ENCODE measurements around the gene LRMDA. TPM values are rescaled to one million over a fixed set of nuclear protein-coding genes. Genes with fewer than 3 reads are reported as not detected.

The LRMDA gene
- polyA plus RNA-seq, 3 donors, result 39.8 to 59.6 (median 56.4) TPM

DNA sequence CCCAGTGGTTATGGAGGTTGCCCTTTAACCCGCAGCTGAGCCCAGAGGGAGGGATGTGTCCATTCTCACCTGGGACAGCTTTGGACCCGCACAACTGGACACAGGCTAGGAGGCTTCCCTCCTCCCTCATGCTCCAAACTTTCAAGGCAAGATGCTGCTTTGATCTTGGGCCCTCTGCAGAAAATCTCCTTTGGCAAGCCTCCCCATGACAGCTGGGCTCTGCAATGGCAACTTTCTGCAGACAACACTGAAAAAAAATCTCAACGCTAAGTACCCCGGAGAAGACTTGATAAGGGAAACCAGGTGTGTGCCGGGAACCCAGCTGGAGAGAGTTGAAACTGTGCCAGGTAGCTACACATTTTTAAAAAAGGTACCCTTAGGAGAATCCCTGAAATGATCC is 610.1 kb downstream of the LRMDA start:
- TF ChIP-seq, protein P1, sequence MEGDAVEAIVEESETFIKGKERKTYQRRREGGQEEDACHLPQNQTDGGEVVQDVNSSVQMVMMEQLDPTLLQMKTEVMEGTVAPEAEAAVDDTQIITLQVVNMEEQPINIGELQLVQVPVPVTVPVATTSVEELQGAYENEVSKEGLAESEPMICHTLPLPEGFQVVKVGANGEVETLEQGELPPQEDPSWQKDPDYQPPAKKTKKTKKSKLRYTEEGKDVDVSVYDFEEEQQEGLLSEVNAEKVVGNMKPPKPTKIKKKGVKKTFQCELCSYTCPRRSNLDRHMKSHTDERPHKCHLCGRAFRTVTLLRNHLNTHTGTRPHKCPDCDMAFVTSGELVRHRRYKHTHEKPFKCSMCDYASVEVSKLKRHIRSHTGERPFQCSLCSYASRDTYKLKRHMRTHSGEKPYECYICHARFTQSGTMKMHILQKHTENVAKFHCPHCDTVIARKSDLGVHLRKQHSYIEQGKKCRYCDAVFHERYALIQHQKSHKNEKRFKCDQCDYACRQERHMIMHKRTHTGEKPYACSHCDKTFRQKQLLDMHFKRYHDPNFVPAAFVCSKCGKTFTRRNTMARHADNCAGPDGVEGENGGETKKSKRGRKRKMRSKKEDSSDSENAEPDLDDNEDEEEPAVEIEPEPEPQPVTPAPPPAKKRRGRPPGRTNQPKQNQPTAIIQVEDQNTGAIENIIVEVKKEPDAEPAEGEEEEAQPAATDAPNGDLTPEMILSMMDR (IDR thresholded peaks at IDR 0.05), result no peak
- H3K79me2 ChIP-seq (ENCODE audit: insufficient read depth, low read length), result no peaks in the 10 kb centered on the region
- H3K27ac ChIP-seq (ENCODE audit: low read depth in 1 of 2, low read length in 2 of 2), result no peak overlapping the region
- H3K4me1 Mint-ChIP-seq, result peaks cover 7% of the 10 kb centered on the region
- H3K9ac ChIP-seq (ENCODE audit: insufficient read depth, low read length, poor library complexity, severe bottlenecking), result no peak overlapping the region
- H3K4me3 ChIP-seq (replicated peaks in 1 of 3; ENCODE audit: low read depth in 2 of 3, low read length in 3 of 3), result no peak overlapping the region
- H3K27me3 Mint-ChIP-seq (ENCODE audit: low read depth in 3 of 3), result no peaks in the 10 kb centered on the region
- H2AFZ ChIP-seq (ENCODE audit: insufficient read depth, low read depth, low read length, poor library complexity, severe bottlenecking), result no peak overlapping the region
- peaks cover 21 to 22% of the 10 kb centered on the region in 2 donors for H3K36me3 Mint-ChIP-seq
- H3K9me3 ChIP-seq (replicated peaks in 1 of 2; ENCODE audit: control insufficient read depth in 1 of 2, insufficient read depth in 1 of 2, low read length in 2 of 2), result peaks cover 4 to 7% of the 10 kb centered on the region in 2 donors
- no peaks in the 10 kb centered on the region for H3K27me3 ChIP-seq (ENCODE audit: control insufficient read depth in 2 of 2, insufficient read depth in 2 of 2, low read length in 2 of 2)
- DNase-seq, result no peak
- no peak overlapping the region for H3K4me3 Mint-ChIP-seq
- H3K4me2 ChIP-seq (replicated peaks; ENCODE audit: extremely low read depth, low read length, poor library complexity, severe bottlenecking), result no peak overlapping the region
- H3K9me3 Mint-ChIP-seq, result peaks cover 0 to 12% (median 6%) of the 10 kb centered on the region in 7 donors
- H4K20me1 ChIP-seq (ENCODE audit: insufficient read depth, low read length), result no peaks in the 10 kb centered on the region
- no peaks in the 10 kb centered on the region for H3K4me1 ChIP-seq (ENCODE audit: control insufficient read depth in 1 of 2, insufficient read depth in 2 of 2, low read length in 2 of 2)
- peak overlapping the region in 1 of 7 donors; percentile 13 for H3K27ac Mint-ChIP-seq
- WGBS (ENCODE audit: insufficient coverage), result 100% methylated on average over 3 of the region's 5 CpGs
- H3K36me3 ChIP-seq (replicated peaks in 1 of 2; ENCODE audit: control insufficient read depth in 1 of 2, insufficient read depth in 2 of 2, low read length in 2 of 2), result peaks cover 7 to 44% of the 10 kb centered on the region in 2 donors
- intact Hi-C loops (cut with micrococcal nuclease), result no loop called here

DNA sequence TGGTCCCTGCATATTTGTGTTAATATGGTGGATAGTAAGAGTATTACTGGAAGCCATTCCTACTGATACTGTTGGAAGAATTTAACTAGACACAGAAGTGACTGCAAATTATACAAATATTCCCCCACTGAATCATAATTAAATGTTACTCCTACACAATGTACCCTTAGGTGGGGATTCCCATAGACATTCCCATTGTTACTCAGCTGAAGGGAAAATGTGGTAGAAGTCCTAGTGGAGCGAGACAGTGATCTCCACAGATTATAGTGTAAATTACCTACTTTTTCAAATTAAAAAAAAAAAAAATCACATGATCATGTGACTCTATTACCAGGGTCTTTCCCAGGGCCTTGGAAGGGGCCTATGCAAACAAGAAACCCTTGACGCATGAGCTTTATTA is 611.8 kb downstream of the LRMDA start:
- no peaks in the 10 kb centered on the region for H3K27me3 Mint-ChIP-seq (ENCODE audit: low read depth in 3 of 3)
- peaks cover 7% of the 10 kb centered on the region for H3K4me1 Mint-ChIP-seq
- H3K9me3 Mint-ChIP-seq, result peaks cover 0 to 6% (median 5%) of the 10 kb centered on the region in 7 donors
- Histone ChIP-seq H3K4me3 (replicated peaks in 1 of 3; ENCODE audit: low read depth in 2 of 3, low read length in 3 of 3) (no peak overlapping the region), H3K79me2 (ENCODE audit: insufficient read depth, low read length) (no peaks in the 10 kb centered on the region), H2AFZ (ENCODE audit: insufficient read depth, low read depth, low read length, poor library complexity, severe bottlenecking) (no peak overlapping the region), H3K27ac (ENCODE audit: low read depth in 1 of 2, low read length in 2 of 2) (no peak overlapping the region), H3K36me3 (replicated peaks in 1 of 2; ENCODE audit: control insufficient read depth in 1 of 2, insufficient read depth in 2 of 2, low read length in 2 of 2) (peaks cover 7 to 38% of the 10 kb centered on the region in 2 donors), H3K4me2 (replicated peaks; ENCODE audit: extremely low read depth, low read length, poor library complexity, severe bottlenecking) (no peak overlapping the region), H3K4me1 (ENCODE audit: control insufficient read depth in 1 of 2, insufficient read depth in 2 of 2, low read length in 2 of 2) (no peaks in the 10 kb centered on the region), H4K20me1 (ENCODE audit: insufficient read depth, low read length) (no peaks in the 10 kb centered on the region), H3K9ac (ENCODE audit: insufficient read depth, low read length, poor library complexity, severe bottlenecking) (no peak overlapping the region), H3K27me3 (ENCODE audit: control insufficient read depth in 2 of 2, insufficient read depth in 2 of 2, low read length in 2 of 2) (no peaks in the 10 kb centered on the region), H3K9me3 (replicated peaks in 1 of 2; ENCODE audit: control insufficient read depth in 1 of 2, insufficient read depth in 1 of 2, low read length in 2 of 2) (peaks cover 4 to 6% of the 10 kb centered on the region in 2 donors)
- WGBS (ENCODE audit: insufficient coverage), result no CpG with 5 or more reads among the region's 2 CpGs
- TF ChIP-seq, protein P1 (IDR thresholded peaks at IDR 0.05), result no peak
- intact Hi-C loops (cut with micrococcal nuclease), result no loop called here
- no peak for DNase-seq
- no peak overlapping the region for H3K4me3 Mint-ChIP-seq
- H3K36me3 Mint-ChIP-seq, result peaks cover 25 to 29% of the 10 kb centered on the region in 2 donors
- no peak overlapping the region for H3K27ac Mint-ChIP-seq

All from CD14-positive monocyte (primary cell).